Kasumi-1 (cell line): ENCODE data around the gene SDK1.

Source experiments
- DNase-seq, 2 experiments: peaks; one replicate each; lab custom pipeline; 2025; lab: John Stamatoyannopoulos, UW

The SDK1 gene

GRCh38 chr7:4103352-4104091 lies 802.5 kb downstream of the SDK1 start:
- DNase-seq: no peak

DNA sequence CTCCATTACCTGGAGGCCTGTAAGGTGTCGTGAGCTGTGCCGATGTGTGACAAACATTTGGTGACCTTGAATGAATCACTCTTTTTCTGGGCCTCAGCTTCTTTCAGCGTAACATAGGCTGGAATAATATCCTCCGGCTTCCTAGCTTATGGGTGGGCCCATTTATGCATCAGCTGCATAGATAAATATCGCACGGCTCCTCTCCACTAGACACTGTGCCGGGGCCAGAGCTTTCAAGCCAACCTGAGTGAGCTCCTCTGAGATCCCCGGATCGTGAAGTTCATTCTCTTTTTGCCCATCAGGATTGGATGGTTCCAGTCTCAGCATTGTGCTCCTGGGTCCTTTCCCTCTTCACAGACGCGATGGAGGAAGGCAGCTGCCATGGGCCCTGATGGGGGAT lies 806.8 kb downstream of the SDK1 start:
- no peak for DNase-seq

- DNase-seq: no peak
Observed at GRCh38 chr7:4108951-4109350, 807.9 kb downstream of the SDK1 start.

DNA sequence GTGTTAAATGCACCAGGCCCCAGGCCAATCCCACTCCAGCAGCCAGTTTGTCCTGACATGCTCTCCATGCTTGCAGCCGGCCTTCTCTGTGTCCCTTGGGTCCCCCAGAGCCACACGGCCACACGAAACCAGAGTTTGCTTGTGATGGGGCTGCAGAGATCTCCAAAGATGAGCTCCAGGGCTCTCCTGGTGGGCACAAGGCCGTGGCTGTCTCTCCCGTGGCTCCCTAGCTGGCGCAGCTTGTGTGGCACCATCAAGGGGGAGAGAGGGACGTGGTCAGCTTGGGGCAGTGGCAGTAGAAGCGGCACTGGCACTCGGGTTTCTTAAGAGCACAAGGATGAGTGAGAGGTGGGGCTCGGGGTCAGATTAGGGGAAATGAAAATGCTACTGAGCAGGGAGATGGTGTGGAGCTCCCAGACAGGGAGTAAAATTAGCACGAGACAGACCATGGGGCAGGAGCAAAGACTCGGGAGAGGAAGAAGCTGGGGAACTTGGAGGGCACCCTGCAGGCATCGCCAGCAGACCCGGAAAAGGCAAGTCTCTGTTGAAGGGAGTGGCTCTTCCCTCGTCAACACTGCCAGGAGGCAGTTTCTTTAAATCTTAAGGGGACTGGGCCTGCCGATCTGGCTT lies 808.5 kb downstream of the SDK1 start:
- DNase-seq: no peak

DNA sequence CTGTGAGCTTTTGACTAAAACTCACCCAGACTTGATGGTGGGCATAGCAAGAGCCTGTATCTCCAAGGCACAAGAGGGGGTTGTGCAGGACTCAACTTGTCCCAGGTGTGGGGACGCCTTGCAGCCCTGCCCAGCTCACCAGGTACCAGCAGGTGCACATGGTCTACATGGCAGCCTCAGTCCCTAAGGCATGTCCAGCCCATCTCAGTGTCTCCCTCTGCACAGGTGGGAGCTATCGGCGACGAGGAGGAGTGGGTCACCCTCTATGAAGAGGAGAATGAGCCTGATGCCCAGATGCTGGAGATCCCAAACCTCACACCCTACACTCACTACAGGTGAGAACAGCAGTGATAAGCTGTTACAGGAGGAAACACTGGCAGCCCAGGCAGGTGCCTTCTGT lies 809.4 kb downstream of the SDK1 start:
- no peak for DNase-seq

- DNase-seq: no peak
Observed at GRCh38 chr7:4111166-4111565, 810.1 kb downstream of the SDK1 start.

DNA sequence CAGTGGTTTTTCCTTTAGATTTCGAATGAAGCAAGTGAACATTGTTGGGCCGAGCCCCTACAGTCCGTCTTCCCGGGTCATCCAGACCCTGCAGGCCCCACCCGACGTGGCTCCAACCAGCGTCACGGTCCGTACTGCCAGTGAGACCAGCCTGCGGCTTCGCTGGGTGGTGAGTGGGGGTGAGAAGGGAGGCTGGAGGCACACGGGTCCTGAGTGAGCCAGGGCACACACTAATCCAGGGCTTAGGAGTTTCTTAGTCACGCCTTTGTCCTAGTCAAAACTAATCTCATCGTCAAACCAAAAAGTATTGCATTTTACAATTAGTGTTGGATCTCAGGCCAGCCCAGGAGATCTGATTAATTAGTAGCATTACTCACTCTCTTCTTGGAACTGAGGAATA lies 812.2 kb downstream of the SDK1 start:
- no peak for DNase-seq

DNA sequence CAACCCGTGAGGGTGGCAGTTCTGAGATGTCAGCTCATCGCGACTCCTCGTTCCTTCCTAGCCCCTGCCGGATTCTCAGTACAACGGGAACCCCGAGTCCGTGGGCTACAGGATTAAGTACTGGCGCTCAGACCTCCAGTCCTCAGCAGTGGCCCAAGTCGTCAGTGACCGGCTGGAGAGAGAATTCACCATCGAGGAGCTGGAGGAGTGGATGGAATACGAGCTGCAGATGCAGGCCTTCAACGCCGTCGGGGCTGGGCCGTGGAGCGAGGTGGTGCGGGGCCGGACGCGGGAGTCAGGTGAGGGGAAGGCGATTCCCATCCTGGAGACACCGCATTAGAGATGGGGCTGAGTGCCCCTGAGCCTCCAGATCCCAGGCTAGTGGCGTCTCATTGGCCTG lies 812.9 kb downstream of the SDK1 start:
- no peak for DNase-seq

DNA sequence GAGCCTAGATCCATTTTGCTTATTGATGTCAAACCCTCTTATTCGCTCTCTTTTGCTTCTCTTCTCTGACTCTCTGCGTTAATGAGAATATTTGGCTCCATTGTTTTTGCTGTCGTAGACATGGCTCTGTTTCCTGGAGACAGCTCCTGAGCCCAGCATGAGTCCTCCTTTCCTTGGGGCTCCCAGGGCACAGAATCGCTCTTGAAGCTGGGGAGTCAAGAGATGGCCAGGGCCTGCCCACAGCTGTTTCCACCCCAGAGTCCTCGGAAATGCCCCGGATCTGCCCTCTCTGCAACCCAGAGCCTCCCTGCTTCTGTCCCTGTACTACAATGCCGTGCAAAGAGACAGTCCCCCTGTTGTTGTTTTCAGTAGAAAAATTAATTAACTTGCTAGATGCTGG lies 814.4 kb downstream of the SDK1 start:
- no peak for DNase-seq

DNA sequence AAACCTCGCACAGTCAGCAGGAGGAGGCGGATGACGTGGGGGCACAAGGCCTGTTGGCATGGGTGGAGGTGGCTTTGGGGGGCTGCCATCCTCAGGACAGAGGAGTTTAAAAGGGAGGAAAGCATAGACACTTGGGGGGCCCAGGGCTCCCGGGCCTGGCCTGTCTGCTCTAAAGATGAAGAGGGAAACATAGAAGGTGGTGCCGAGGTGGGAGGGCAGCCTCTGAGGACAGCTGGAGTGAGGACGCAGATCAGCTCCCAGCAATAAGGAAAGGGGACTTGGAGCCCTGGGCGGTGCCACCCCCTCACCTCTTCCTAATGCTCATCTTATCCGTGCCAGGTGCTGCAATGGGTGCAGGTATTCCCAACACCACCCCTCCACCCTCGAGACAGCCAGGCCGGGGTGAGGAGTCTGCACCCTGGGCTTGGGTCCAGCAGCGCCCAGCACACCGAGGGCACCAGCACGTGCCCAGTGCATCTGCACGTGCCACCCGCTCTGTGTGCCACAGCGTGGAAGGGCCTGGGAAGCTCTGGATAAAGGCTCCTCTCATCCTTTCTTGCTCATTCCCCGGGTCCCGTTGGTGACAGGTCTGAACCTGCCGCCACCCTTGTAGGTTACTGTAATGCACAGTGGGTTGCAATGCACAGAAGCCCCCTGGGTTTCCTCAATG lies 815.0 kb downstream of the SDK1 start:
- DNase-seq: no peak

GRCh38 chr7:4119848-4120247 lies 818.8 kb downstream of the SDK1 start:
- DNase-seq: no peak

- DNase-seq: no peak
Observed at GRCh38 chr7:4123346-4123745, 822.3 kb downstream of the SDK1 start.

GRCh38 chr7:4123823-4124222 lies 822.8 kb downstream of the SDK1 start:
- no peak for DNase-seq

DNA sequence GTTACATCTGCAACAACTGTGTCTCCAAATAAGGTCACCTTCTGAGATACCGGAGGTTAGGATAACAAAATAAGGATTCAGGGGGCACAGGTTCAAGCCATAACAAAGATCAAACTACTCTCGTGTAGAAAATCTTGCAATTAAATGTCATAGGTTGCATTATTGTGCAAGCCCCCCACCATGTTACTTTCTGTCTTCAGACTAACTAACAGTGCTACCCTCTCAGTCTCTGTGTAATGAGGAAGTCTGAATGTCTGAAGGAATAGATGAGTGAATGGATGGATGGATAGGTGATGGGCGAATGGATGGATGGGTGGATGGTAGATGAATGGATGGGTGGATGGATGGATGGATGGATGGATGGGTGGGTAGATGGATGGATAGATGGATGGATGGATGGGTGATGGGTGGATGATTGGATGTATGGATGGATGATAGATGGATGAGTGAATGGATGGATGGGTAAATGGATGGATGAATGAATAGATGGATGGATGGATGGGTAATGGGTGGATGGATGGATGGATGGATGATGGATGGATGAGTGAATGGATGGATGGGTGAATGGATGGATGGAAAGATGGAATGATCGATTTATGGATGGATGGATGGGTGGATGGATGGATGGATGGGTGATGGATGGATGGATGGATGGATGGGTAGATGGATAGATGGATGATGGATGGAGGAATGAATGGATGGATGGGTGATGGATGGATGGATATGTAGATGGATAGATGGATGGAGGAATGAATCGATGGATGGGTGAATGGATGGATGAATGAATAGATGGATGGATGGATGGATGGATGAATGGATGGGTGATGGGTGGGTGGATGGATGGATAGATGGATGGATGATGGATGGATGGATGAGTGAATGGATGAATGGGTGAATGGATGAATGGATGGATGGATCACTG lies 823.8 kb downstream of the SDK1 start:
- no peak for DNase-seq

DNA sequence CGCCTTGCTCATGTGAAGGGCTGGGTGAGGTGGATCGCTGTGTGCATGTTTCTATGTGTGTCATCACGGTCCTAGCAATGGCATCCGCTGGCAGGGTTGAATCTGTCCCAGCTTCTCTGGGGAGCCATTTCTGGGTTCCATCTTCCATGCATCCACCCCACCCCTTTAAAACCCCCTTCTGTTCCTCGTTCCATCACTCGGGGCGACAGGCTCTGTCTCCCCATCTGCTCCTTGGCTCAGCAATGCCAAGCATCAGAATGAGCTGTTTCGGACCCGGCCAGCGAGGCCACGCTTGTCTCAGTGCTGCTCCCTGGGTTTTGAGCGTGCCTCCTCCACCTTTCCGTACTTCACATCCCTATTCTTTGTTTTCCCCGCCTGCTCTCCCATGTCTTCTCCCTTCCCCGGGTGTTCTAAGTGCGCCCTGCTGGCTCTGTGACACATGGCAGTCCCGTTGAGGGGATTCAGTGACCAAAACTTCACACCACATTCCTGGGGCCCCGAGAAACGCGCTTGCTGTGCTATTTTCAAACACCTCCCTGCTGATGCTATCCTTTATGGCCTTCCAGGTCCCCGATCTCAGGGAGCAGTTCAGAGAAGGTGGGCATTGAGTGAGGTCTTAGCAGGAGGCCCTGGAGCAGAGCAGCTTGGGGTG lies 827.0 kb downstream of the SDK1 start:
- DNase-seq: no peak

GRCh38 chr7:4129481-4130122 lies 828.5 kb downstream of the SDK1 start:
- no peak for DNase-seq

GRCh38 chr7:4131063-4131462 lies 830.0 kb downstream of the SDK1 start:
- no peak for DNase-seq

DNA sequence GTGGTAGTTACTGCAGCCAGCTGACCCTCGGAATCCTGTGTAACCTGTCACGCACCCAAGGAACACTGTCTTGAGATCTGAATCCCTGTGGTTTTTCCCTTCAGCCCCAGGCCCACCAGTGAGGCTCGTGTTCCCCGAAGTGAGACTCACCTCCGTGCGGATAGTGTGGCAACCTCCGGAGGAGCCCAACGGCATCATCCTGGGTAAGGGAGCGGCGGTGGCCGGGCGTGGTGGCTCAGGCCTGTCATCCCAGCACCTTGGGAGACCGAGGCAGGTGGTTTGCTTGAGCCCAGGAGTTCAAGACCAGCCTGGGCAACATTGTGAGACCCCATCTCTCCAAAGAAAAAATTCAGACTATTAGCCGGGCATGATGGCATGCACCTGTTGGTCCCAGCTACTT lies 831.2 kb downstream of the SDK1 start:
- DNase-seq: no peak

- no peak for DNase-seq
Observed at GRCh38 chr7:4133491-4134044, 832.5 kb downstream of the SDK1 start.

DNA sequence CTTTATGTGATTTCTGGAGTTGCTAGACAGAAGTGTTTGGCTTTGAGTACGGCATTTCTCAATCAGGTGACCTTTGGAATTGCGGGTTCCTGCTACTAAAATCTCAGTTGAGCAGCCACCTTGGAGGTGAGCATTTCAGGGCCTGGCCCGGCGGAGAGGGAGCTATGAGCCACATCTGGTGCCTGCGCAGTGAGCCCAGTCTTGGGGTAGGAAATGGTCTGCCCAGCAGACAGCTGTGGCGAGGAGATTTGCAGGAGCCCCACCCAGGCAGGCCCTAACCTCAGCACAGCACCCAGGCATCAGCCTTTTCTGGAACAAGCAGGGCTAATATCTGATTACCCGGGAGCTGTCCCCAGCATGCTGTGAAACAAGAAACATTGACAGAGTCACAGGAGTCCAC lies 833.2 kb downstream of the SDK1 start:
- no peak for DNase-seq

GRCh38 chr7:4134631-4135030 lies 833.6 kb downstream of the SDK1 start:
- no peak for DNase-seq
